Measurements from ENCODE around the gene INPP5A. TPM values are rescaled to one million over a fixed set of nuclear protein-coding genes. Genes with fewer than 3 reads are reported as not detected.

The INPP5A gene
- total RNA-seq, 1 experiment from 2014 or later, result 12.3 TPM

DNA sequence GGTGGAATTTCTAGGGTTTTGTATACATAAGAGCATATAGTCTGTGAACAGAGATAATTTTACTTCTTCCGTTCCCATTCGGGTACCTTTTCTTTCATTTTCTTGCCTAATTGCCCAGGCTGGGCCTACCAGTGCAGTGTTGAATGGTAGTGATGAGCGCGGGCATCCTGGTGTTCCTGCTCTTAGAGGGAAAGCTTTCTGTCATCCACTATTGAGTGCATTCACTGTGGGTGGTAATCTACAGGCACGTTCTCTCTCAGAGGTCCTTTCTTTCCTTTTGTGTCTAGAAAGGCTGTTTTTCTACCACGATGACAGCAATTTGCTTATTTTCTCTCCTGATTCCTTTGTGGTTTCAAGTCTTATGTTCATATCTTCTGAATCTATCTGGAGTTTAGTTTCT lies 65.0 kb downstream of the INPP5A start:
- ChIA-PET RAD21 (ENCODE audit: low non-redundant PET in 1 of 2, low total read pairs in 2 of 2, uncharacterized antibody in 2 of 2, unreplicated experiment in 2 of 2) (no interaction called here), CTCF (no interaction called here), POLR2A (no interaction called here)
- Histone ChIP-seq H3K9me3 (ENCODE audit: control insufficient read depth in 1 of 2, insufficient read depth in 1 of 2, low read depth in 1 of 2, low read length in 2 of 2) (no peaks in the 10 kb centered on the region), H3K27ac (ENCODE audit: low read depth, low read length) (no peak overlapping the region), H3K4me2 (ENCODE audit: low read length) (no peak overlapping the region), H3K36me3 (ENCODE audit: control insufficient read depth in 1 of 2, insufficient read depth in 2 of 2, low read length in 2 of 2) (no peaks in the 10 kb centered on the region), H3K9me2 (ENCODE audit: insufficient read depth) (no peaks in the 10 kb centered on the region), H3K27me3 (ENCODE audit: insufficient read depth, low read length) (no peaks in the 10 kb centered on the region), H4K20me1 (ENCODE audit: insufficient read depth) (no peaks in the 10 kb centered on the region), H3K9ac (ENCODE audit: low read length) (no peak overlapping the region), H3K79me2 (ENCODE audit: insufficient read depth, low read length) (no peaks in the 10 kb centered on the region), H2AFZ (ENCODE audit: low read depth, low read length, poor library complexity, severe bottlenecking) (no peak overlapping the region), H3K4me1 (ENCODE audit: control insufficient read depth in 1 of 2, insufficient read depth in 2 of 2, low read length in 2 of 2) (no peaks in the 10 kb centered on the region), H3K4me3 (replicated peaks in 1 of 2; ENCODE audit: low read depth in 1 of 2, low read length in 2 of 2) (no peak overlapping the region)
- no TSS peak for BruUV-seq (replicated peaks)
- intact Hi-C loops (cut with micrococcal nuclease), result no loop called here
- ATAC-seq, result no peak
- no peak for DNase-seq (ENCODE audit: low read depth, low spot score)
- TF ChIP-seq ELF1 (IDR thresholded peaks at IDR 0.05; ENCODE audit: borderline replicate concordance, low read depth) (no peak), SP1 (IDR thresholded peaks at IDR 0.05; ENCODE audit: low read depth) (no peak), TCF7L2 (IDR thresholded peaks at IDR 0.05; ENCODE audit: borderline replicate concordance, extremely low read depth, insufficient read depth, insufficient read length) (no peak), EGR1 (IDR thresholded peaks at IDR 0.05; ENCODE audit: low read depth) (no peak), YY1 (IDR thresholded peaks at IDR 0.05; ENCODE audit: extremely low read depth, insufficient replicate concordance, low read depth, low read length) (no peak), SIN3A (IDR thresholded peaks at IDR 0.05; ENCODE audit: low read depth) (no peak)
- TF ChIP-seq, protein P1, sequence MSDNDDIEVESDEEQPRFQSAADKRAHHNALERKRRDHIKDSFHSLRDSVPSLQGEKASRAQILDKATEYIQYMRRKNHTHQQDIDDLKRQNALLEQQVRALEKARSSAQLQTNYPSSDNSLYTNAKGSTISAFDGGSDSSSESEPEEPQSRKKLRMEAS (IDR thresholded peaks at IDR 0.05), result no peak
- TF ChIP-seq, protein P2, sequence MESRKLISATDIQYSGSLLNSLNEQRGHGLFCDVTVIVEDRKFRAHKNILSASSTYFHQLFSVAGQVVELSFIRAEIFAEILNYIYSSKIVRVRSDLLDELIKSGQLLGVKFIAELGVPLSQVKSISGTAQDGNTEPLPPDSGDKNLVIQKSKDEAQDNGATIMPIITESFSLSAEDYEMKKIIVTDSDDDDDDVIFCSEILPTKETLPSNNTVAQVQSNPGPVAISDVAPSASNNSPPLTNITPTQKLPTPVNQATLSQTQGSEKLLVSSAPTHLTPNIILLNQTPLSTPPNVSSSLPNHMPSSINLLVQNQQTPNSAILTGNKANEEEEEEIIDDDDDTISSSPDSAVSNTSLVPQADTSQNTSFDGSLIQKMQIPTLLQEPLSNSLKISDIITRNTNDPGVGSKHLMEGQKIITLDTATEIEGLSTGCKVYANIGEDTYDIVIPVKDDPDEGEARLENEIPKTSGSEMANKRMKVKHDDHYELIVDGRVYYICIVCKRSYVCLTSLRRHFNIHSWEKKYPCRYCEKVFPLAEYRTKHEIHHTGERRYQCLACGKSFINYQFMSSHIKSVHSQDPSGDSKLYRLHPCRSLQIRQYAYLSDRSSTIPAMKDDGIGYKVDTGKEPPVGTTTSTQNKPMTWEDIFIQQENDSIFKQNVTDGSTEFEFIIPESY (IDR thresholded peaks at IDR 0.05; ENCODE audit: extremely low read depth, insufficient replicate concordance, low read length), result no peak
